HG03432 (cell line): ENCODE data around the gene R3HDM1.
"Not testable (repeated sequence)": the region's sequence is repeated elsewhere in the genome, so short reads cannot be mapped to it uniquely, and the experiment has no call there.

ENCODE experiments used
- ATAC-seq: cut with Tn5 transposase; IDR thresholded peaks from one replicate; pipeline ENCODE4 v1.9.1; 2021; ENCODE audit warnings: mild to moderate bottlenecking, moderate library complexity; ENCODE audit not compliant: unreplicated experiment

Gene R3HDM1

GRCh38 chr2:135637456-135638087 is 106.3 kb downstream of the R3HDM1 start:
- peak; percentile 81 for ATAC-seq

GRCh38 chr2:135638825-135639224 is 107.5 kb downstream of the R3HDM1 start:
- no peak for ATAC-seq

- ATAC-seq = no peak
Measured at GRCh38 chr2:135641156-135642068, 110.1 kb downstream of the R3HDM1 start.

- no peak for ATAC-seq
Measured at GRCh38 chr2:135647836-135648579, 116.7 kb downstream of the R3HDM1 start.

- no peak for ATAC-seq
Measured at GRCh38 chr2:135650721-135651120, 119.4 kb downstream of the R3HDM1 start.

- no peak for ATAC-seq
Measured at GRCh38 chr2:135651717-135652116, 120.4 kb downstream of the R3HDM1 start.

- ATAC-seq = not testable (repeated sequence)
Measured at GRCh38 chr2:135654239-135654638, 123.0 kb downstream of the R3HDM1 start.

GRCh38 chr2:135657806-135658582 is 126.7 kb downstream of the R3HDM1 start:
- no peak for ATAC-seq

- no peak for ATAC-seq
Measured at GRCh38 chr2:135662088-135662487, 130.8 kb downstream of the R3HDM1 start.

- ATAC-seq = no peak
Measured at GRCh38 chr2:135663148-135663700, 131.9 kb downstream of the R3HDM1 start.

- peak; percentile 94 for ATAC-seq
Measured at GRCh38 chr2:135664623-135665068, 133.4 kb downstream of the R3HDM1 start.

GRCh38 chr2:135667045-135667444 is 135.8 kb downstream of the R3HDM1 start:
- ATAC-seq = no peak

GRCh38 chr2:135674453-135674852 is 143.2 kb downstream of the R3HDM1 start:
- no peak for ATAC-seq

GRCh38 chr2:135676031-135676430 is 144.7 kb downstream of the R3HDM1 start:
- no peak for ATAC-seq

- no peak for ATAC-seq
Measured at GRCh38 chr2:135679125-135679524, 147.8 kb downstream of the R3HDM1 start.

GRCh38 chr2:135685361-135685760 is 154.1 kb downstream of the R3HDM1 start:
- ATAC-seq = no peak

- ATAC-seq = no peak
Measured at GRCh38 chr2:135688978-135689377, 157.7 kb downstream of the R3HDM1 start.

GRCh38 chr2:135689679-135690078 is 158.4 kb downstream of the R3HDM1 start:
- ATAC-seq = no peak

GRCh38 chr2:135694711-135695110 is 163.4 kb downstream of the R3HDM1 start:
- no peak for ATAC-seq

- no peak for ATAC-seq
Measured at GRCh38 chr2:135698838-135699237, 167.6 kb downstream of the R3HDM1 start.
